ENCODE results near the gene TEX50. TPM values are rescaled to one million over a fixed set of nuclear protein-coding genes. Genes with fewer than 3 reads are reported as not detected.

Gene TEX50
- total RNA-seq, 1 experiment from 2014 or later = not detected

DNA sequence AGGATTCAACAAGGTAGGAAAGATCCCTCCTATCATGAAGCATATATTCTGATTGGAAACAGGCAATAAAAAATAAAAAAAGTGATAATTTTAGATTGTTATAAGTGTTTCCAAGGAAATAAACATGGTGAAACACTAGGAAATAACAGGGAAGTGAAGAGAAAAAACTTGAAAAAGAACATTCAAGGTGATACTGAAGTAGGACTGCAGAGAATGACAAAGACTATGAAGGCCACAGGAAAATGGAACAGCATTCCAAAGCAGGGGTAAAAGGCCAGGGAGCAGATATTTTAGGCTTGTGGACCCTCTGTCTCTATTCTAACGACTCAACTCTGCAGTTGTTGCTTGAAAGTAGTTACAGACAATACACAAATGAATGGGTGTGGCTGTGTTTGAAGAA lies 26.6 kb downstream of the TEX50 start:
- Mint-ChIP-seq H3K27me3 (ENCODE audit: low read depth) (no peaks in the 10 kb centered on the region), H3K4me1 (0 out of 4 replicates have a peak, but pooled peaks cover 0 to 2% of the 10 kb centered on the region in 2 experiments), H3K36me3 (ENCODE audit: insufficient read depth in 1 of 3, low read depth in 3 of 3) (peaks cover 0 to 7% (median 2%) of the 10 kb centered on the region in 3 experiments; a peak in 5 of 7 replicates), H3K9me3 (peaks cover 3 to 4% of the 10 kb centered on the region in 2 experiments; a peak in 4 of 5 replicates), H3K4me3 (no peak overlapping the region), H3K27ac (no peak overlapping the region)
- no peaks in the 10 kb centered on the region for H3K27me3 ChIP-seq (ENCODE audit: insufficient read depth, low read length)
- H4K8ac ChIP-seq (replicated peaks; ENCODE audit: insufficient read length, low read depth, low read length) = no peak overlapping the region
- no peaks in the 10 kb centered on the region for H3K79me2 ChIP-seq (ENCODE audit: insufficient read depth, low read length)
- no peak overlapping the region for H3K27ac ChIP-seq (ENCODE audit: insufficient read length, low read depth, low read length)
- no peaks in the 10 kb centered on the region for H4K20me1 ChIP-seq (ENCODE audit: control insufficient read depth, insufficient read depth, insufficient read length)
- no peak overlapping the region for H2BK15ac ChIP-seq (ENCODE audit: low read depth, low read length)
- no peak overlapping the region for H3K4me2 ChIP-seq (ENCODE audit: insufficient read depth, insufficient read length, low read length)
- H3T11ph ChIP-seq (ENCODE audit: low read length) = no peak overlapping the region
- H3K9ac ChIP-seq (ENCODE audit: extremely low read depth, insufficient read length, low read length) = no peak overlapping the region
- no peaks in the 10 kb centered on the region for H3K4me1 ChIP-seq (ENCODE audit: insufficient read depth, low read length)
- H4K5ac ChIP-seq (ENCODE audit: insufficient read length, low read depth, low read length) = no peak overlapping the region
- no peaks in the 10 kb centered on the region for H3K9me3 ChIP-seq (ENCODE audit: control insufficient read depth, low read depth, low read length)
- no peak overlapping the region for H2BK5ac ChIP-seq (ENCODE audit: insufficient read length, low read length)
- no peak overlapping the region for H3K18ac ChIP-seq (ENCODE audit: insufficient read length, low read depth, low read length)
- TF ChIP-seq, protein P1, sequence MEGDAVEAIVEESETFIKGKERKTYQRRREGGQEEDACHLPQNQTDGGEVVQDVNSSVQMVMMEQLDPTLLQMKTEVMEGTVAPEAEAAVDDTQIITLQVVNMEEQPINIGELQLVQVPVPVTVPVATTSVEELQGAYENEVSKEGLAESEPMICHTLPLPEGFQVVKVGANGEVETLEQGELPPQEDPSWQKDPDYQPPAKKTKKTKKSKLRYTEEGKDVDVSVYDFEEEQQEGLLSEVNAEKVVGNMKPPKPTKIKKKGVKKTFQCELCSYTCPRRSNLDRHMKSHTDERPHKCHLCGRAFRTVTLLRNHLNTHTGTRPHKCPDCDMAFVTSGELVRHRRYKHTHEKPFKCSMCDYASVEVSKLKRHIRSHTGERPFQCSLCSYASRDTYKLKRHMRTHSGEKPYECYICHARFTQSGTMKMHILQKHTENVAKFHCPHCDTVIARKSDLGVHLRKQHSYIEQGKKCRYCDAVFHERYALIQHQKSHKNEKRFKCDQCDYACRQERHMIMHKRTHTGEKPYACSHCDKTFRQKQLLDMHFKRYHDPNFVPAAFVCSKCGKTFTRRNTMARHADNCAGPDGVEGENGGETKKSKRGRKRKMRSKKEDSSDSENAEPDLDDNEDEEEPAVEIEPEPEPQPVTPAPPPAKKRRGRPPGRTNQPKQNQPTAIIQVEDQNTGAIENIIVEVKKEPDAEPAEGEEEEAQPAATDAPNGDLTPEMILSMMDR (conservative IDR thresholded peaks at IDR 0.05) = no peak
- H3K23me2 ChIP-seq (ENCODE audit: insufficient read length, low read depth, low read length, poor library complexity, severe bottlenecking) = no peaks in the 10 kb centered on the region
- no peak overlapping the region for H2BK20ac ChIP-seq (ENCODE audit: low read depth, low read length, poor library complexity, severe bottlenecking)
- no peak overlapping the region for H3K14ac ChIP-seq (ENCODE audit: insufficient read depth, low read length)
- no peak overlapping the region for H2AFZ ChIP-seq (ENCODE audit: low read length)
- H3K23ac ChIP-seq (ENCODE audit: insufficient read length, low read depth, low read length) = no peak overlapping the region
- no peak overlapping the region for H2BK120ac ChIP-seq (ENCODE audit: low read depth, low read length, poor library complexity, severe bottlenecking)
- WGBS (ENCODE audit: extremely low coverage, insufficient read length, low lambda C conversion rate) = no CpG with 5 or more reads among the region's 1 CpG
- H3K4ac ChIP-seq (ENCODE audit: low read depth, low read length) = no peak overlapping the region
- H3K79me1 ChIP-seq (ENCODE audit: insufficient read depth, low read depth, low read length, poor library complexity, severe bottlenecking) = no peaks in the 10 kb centered on the region
- no peak for DNase-seq
- H2BK12ac ChIP-seq (ENCODE audit: insufficient read length, low read depth, low read length) = no peak overlapping the region
- no peak overlapping the region for H3K56ac ChIP-seq (ENCODE audit: insufficient read length, low read depth, low read length)
- no peak overlapping the region for H2AK5ac ChIP-seq (ENCODE audit: insufficient read length, low read length)
- H4K91ac ChIP-seq (ENCODE audit: insufficient read length, low read depth, low read length) = no peak overlapping the region
